Measurements from ENCODE around the gene BUB1. TPM values are rescaled to one million over a fixed set of nuclear protein-coding genes. Genes with fewer than 3 reads are reported as not detected.

Gene BUB1
- total RNA-seq, 4 donors from 2014 or later, result 0.24 to 2.0 (median 0.92) TPM

- TF ChIP-seq POLR2A (IDR thresholded peaks at IDR 0.05), result no peak
- TF ChIP-seq, protein P1, sequence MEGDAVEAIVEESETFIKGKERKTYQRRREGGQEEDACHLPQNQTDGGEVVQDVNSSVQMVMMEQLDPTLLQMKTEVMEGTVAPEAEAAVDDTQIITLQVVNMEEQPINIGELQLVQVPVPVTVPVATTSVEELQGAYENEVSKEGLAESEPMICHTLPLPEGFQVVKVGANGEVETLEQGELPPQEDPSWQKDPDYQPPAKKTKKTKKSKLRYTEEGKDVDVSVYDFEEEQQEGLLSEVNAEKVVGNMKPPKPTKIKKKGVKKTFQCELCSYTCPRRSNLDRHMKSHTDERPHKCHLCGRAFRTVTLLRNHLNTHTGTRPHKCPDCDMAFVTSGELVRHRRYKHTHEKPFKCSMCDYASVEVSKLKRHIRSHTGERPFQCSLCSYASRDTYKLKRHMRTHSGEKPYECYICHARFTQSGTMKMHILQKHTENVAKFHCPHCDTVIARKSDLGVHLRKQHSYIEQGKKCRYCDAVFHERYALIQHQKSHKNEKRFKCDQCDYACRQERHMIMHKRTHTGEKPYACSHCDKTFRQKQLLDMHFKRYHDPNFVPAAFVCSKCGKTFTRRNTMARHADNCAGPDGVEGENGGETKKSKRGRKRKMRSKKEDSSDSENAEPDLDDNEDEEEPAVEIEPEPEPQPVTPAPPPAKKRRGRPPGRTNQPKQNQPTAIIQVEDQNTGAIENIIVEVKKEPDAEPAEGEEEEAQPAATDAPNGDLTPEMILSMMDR (IDR thresholded peaks at IDR 0.05), result no peak
- no peak overlapping the region for H3K27ac ChIP-seq
- intact Hi-C loops (cut with DNase I), result no loop called here
- H3K27me3 ChIP-seq, result no peaks in the 10 kb centered on the region
- WGBS, 2 donors, result 74 to 86% methylated on average over 3 of the region's 3 CpGs
- H3K4me1 ChIP-seq, result no peaks in the 10 kb centered on the region
- DNase-seq, result no peak
- no peaks in the 10 kb centered on the region for H3K36me3 ChIP-seq
- no peak overlapping the region for H3K4me3 ChIP-seq (replicated peaks in 1 of 3)
- no peaks in the 10 kb centered on the region for H3K9me3 ChIP-seq
These were observed 10.8 kb downstream of the BUB1 start for GRCh38 chr2:110667071-110667470.

DNA sequence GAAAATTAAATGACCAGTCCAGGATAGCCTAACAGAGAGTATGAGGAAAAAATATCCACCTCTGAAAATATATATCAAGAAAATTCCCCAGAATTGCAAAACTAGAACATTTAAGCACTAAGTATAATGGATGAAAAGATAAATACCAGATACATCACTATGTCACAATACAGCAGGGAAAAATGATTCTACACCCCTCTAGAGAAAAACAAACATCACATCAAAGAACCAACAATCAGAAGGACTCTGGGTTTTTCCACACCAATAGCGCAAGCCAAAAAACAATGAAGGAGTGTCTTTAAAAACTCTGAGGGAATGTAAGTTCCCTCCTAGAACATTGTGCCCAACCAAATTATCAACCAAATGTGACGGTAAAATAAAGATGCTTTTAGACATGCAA is 13.7 kb downstream of the BUB1 start:
- Histone ChIP-seq H3K9me3 (no peaks in the 10 kb centered on the region), H3K4me1 (no peaks in the 10 kb centered on the region), H3K36me3 (no peaks in the 10 kb centered on the region), H3K4me3 (replicated peaks in 1 of 3) (no peak overlapping the region), H3K27me3 (no peaks in the 10 kb centered on the region), H3K27ac (no peak overlapping the region)
- 91 to 92% methylated on average over 2 of the region's 2 CpGs for WGBS, 2 donors
- TF ChIP-seq, protein P1 (IDR thresholded peaks at IDR 0.05), result no peak
- TF ChIP-seq POLR2A (IDR thresholded peaks at IDR 0.05), result no peak
- intact Hi-C loops (cut with DNase I), result no loop called here
- no peak for DNase-seq

- no peak for DNase-seq
- intact Hi-C loops (cut with DNase I), result no loop called here
- H3K36me3 ChIP-seq, result no peaks in the 10 kb centered on the region
- H3K4me3 ChIP-seq (replicated peaks in 1 of 3), result no peak overlapping the region
- H3K27me3 ChIP-seq, result no peaks in the 10 kb centered on the region
- no peaks in the 10 kb centered on the region for H3K9me3 ChIP-seq
- no peaks in the 10 kb centered on the region for H3K4me1 ChIP-seq
- TF ChIP-seq, protein P1 (IDR thresholded peaks at IDR 0.05), result no peak
- no peak for TF ChIP-seq POLR2A (IDR thresholded peaks at IDR 0.05)
- 95 to 96% methylated on average over 2 of the region's 2 CpGs for WGBS, 2 donors
- no peak overlapping the region for H3K27ac ChIP-seq
These were observed 15.3 kb downstream of the BUB1 start for GRCh38 chr2:110662560-110662959.

GRCh38 chr2:110660558-110660957 is 17.3 kb downstream of the BUB1 start:
- no peaks in the 10 kb centered on the region for H3K36me3 ChIP-seq
- no peaks in the 10 kb centered on the region for H3K9me3 ChIP-seq
- intact Hi-C loops (cut with DNase I), result no loop called here
- H3K27me3 ChIP-seq, result no peaks in the 10 kb centered on the region
- no peak for TF ChIP-seq POLR2A (IDR thresholded peaks at IDR 0.05)
- TF ChIP-seq, protein P1 (IDR thresholded peaks at IDR 0.05), result no peak
- H3K4me3 ChIP-seq (replicated peaks in 1 of 3), result no peak overlapping the region
- no peak for DNase-seq
- H3K4me1 ChIP-seq, result no peaks in the 10 kb centered on the region
- WGBS, 2 donors, result 95 to 98% methylated on average over 3 of the region's 3 CpGs
- H3K27ac ChIP-seq, result no peak overlapping the region

- TF ChIP-seq, protein P1 (IDR thresholded peaks at IDR 0.05), result no peak
- no peak for TF ChIP-seq POLR2A (IDR thresholded peaks at IDR 0.05)
- no peaks in the 10 kb centered on the region for H3K36me3 ChIP-seq
These were observed 18.6 kb downstream of the BUB1 start for GRCh38 chr2:110659248-110659647.

More at GRCh38 chr2:110659248-110659647, 18.6 kb downstream of the BUB1 start:
- WGBS, 2 donors, result 96 to 99% methylated on average over 2 of the region's 2 CpGs
- Histone ChIP-seq H3K4me1 (no peaks in the 10 kb centered on the region), H3K27me3 (no peaks in the 10 kb centered on the region), H3K27ac (no peak overlapping the region), H3K4me3 (replicated peaks in 1 of 3) (no peak overlapping the region), H3K9me3 (no peaks in the 10 kb centered on the region)
- intact Hi-C loops (cut with DNase I), result no loop called here
- DNase-seq, result no peak

Data from thyroid gland (tissue), 4 donors.